HT-29 (cell line): ENCODE data around the gene C1RL. TPM values are rescaled to one million over a fixed set of nuclear protein-coding genes. Genes with fewer than 3 reads are reported as not detected.
A peak's percentile ranks its signal among the peaks of the same experiment; 100 is the strongest.

ENCODE experiments used
- DNase-seq: peaks from one replicate; pipeline ENCODE4 v3.0.0-alpha.2; 2015; ENCODE audit warnings: low spot score
- total RNA-seq: library from RNA; depleted of rRNA; stranded (reverse); fragments of >200 nt; shearing (Covaris generic); gene quantifications from 2 replicates; pipeline ENCODE4 v1.2.3, GENCODE V29; 2014

Gene C1RL
- total RNA-seq, 1 experiment from 2014 or later = 38.9 TPM

DNA sequence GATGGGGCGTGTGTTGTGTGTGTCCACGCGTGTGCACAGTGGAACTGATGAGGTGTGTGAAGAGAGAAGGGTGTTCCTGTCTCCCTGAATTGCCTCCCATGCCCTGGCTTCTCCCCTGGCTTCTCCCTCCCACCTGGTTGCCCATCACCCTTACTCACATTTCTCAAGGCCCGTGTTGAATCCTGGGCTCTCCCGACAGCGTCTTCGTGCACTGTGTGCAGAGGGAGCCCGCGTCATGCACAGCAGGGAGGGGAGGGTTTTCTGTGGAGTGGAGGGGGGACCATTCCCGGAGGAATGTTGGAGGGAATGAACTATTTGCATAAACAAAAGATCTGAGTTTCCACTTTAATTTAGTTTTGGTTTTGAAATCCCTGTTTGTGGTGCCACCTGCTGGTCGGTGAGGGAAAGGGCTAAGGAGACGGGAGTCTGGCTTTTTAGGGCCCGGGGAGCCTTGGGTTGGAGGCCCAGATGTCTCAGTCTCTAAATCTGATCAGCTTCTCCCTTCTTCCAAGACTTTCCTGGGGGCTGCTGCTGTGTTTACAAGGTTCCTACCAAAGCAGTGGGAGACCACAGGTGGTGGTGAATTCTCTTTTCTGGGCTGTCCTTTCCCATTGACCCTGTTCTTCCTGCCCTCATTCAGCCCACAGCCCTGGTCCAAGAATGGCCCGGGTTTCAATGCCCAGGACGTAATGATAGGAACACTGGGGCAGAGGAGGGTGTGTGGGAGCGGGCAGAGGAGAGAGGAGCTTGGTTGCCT, 16.6 kb downstream of the C1RL start, which contains the start of gene C1R:
TSS of gene C1R (minus strand) at position 217 of the 757 bp plus-strand sequence. CDS start at position 160, 57 bp downstream.
- DNase-seq = peak; percentile 58

DNA sequence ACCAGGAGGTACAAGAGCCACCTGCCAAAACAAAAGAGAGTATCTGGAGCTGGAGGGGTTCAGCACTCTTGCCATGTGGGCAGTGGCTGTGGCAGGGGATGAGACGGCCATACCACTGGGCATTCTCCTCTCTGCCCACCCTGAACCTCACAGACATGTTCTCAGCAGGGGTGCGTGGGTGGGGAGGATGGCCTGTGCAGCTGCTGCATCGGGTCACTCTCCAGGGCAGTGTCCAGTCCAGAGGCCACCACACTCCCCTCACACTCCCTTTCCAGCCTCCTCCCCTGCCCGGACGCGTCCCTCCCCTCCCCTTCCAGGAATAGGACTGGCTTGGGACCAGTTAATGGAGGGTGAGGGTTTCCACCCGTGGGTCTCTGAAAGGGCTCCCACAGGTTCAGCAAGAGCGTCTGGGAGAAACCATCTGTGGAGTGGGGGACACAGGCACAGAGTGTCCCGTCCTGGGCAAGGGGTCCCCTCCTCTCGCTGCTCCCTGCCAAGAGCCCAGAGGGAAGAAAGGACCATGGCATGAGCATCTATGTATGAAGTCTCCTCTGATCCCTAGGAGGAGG, 17.3 kb downstream of the C1RL start:
- no peak for DNase-seq

DNA sequence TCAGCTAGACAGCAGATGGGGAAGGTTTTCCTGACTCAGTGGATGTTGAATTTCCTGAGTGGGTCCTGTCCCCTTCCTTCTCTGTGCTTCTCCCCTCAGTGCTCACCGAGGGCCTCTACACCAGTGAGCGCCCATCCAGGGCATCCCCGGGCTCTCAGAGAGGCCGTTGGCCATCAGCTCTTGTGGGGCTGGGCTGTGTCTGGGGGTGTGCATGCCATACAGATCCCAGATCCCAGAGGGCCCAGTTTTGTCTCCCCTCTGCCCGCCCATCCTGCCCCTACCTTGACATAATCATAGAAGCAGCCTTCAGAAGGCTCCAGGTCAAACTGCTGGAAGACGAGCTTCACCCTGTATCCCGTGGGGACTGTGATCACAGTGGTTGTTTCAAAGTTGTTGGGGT, 17.8 kb downstream of the C1RL start:
- no peak for DNase-seq

DNA sequence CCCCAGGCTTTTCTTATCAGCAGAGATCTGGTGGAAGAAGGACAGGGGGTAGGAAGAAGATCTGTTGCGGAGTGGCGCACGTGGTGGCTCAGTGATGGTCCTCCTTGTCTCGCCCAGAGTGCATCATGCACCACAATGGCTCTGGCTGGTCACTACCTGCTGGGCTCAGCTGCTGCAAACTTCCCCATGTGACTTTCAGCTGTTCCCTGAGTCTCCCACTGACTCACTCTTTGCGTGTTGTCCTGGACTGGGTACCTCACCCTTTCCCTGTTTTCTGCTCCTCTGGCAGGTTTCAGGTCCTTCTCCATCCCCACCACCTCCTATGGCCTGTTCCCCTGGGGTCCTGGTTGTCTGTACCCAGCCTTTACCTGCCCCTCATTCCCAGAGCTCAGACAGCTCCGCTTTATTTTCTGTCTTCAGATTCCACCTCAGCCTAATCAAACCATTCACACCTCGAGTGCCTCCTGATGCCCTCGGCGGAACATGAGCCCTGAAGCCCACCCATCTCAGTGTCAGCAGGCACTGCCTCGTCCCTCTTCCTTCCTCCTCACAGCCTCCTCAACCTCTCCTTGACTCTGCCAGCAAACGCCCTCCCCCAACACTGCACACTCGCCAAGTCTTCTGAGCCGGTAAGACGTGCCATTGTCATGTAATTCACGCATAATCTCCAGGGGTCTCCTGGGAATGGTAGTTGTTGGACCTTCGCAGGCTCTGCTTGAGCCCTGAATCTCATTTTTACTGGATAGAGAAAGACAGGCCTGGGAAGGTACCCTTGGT, 18.6 kb downstream of the C1RL start:
- DNase-seq = no peak

DNA sequence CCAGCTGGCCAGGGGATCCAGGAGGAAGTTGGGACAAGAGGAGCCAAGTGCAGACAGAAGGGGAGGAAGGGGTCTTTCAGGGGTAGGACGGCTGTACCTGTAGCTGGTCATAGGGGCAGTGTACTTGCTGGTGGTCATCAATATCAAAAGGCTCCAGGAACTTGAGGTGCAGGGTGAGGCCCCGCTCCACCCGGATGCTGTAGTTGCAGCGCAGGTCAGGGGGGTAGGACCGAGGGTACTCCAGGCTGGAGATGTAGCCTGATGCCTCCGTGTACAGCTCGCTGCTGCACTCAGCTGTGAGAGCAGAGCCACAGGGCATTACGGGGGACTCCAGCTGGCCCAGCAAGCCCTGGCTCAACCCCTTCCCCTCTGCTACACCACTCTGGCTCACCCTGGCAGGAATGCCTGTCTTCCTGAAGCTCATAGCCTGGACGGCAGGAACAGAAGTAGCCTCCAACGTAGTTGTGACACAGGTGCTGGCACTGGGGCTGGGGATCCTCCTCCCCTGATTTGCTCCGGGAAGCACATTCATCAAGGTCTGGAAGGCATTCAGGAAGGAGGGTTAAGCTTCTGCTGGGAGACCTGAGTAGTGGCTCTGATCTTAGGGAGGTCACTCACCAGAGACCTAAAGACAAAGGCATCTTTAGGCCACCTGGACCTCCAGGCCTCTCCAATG, 19.7 kb downstream of the C1RL start:
- DNase-seq = no peak

DNA sequence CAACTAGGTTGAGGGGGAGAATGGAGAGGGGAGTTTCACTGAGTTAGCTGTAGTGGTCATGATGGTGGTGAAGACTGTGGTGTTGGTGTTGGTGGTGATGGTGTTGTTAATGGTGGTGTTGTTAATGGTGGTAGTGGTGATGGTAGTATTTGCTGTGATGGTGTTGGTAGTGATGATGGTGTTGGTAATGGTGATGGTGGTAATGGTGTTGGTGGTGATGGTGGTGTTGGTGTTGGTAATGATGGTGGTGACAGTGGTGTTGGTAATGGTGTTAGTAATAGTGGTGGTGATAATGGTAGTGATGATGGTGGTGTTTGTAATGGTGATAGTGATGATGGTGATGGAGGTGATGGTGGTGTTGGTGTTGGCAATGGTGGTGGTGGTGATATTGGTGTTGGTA, 25.9 kb downstream of the C1RL start:
- DNase-seq = no peak

DNA sequence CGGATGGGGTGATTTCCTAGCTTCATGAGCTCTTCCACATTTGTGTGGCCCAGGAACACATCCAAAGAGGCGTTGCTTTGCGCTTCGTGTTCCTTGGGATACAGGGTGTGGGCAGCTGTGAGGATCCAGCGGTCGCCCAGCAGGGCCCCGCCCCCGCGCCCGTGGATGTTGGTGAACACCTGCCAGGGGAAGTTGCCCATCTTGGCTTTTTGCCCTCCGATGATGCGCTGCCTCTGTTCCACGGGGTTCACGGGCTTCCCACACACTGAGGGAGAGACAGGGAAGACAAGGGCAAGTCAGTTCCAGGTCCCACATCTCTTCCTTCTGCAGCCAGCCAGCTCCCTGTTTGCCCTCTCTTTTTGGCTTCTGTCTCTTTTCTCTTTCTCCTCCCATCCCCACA, 28.0 kb downstream of the C1RL start:
- DNase-seq = no peak

DNA sequence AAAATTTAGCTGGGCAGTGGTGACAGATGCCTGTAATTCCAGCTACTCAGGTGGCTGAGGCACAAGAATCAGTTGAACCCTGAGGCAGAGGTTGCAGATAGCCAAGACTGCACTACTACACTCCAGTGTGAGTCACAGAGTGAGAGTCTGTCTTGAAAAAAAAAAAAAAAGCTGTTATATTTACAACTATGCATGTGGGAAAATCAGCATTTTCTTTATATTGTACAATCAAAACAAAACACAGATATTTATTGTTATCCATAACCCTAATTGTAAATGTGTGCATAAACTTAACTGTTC, 29.2 kb downstream of the C1RL start:
- DNase-seq = no peak

DNA sequence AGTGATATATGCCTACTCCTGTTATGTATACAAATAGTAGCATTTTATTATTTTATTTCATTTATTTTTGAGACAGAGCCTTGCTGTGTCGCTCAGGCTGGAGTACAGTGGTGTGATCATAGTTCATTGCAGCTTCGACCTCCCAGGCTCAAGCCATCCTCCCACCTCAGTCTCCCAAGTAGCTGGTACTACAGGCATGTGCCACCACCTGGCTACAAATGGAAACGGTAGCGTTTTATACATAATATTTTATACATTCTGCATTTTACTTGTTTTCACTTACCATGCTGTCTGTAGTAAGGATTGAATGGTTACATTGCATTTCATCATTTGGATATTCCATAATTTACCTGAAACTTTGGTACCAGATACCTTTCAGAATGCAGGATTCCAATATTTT, 30.9 kb downstream of the C1RL start:
- DNase-seq = no peak

DNA sequence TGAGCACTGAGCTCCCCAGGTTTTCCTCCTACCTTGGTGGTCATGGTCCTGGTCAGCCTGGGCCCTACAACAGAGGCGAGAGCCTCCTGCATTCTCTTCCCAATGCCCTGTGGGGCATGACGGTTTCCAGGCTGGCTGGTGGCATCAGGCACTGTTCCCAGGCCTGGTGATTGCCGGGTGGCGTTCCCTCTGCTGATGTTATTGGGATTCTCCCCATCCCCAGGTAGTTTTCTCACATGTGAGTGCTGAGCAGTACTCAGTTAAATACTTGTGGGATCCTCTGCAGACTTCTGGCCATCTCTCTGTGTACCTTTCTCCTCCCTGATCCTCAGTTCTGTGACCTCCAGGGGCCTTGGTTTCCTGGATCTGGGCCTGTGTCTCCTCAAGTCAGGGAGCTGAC, 32.5 kb downstream of the C1RL start:
- DNase-seq = no peak

DNA sequence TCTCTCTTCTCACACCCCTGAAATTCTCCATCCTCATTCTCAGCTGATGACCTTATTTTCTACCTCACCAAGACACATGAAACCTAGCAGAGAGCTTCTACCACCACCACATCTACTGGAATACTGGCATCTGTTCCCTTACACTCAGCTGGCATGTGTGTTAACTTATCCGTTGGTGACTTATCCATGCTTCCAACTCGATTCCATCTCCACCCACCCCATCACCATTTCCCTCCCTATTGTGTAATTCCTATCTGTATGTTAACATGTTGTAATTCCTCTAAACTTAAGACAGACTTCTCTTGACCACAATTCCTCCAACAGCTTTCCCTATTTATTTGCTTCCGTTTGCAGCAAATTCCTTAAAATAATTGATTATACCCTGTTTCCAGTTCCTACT, 33.1 kb downstream of the C1RL start:
- DNase-seq = no peak

DNA sequence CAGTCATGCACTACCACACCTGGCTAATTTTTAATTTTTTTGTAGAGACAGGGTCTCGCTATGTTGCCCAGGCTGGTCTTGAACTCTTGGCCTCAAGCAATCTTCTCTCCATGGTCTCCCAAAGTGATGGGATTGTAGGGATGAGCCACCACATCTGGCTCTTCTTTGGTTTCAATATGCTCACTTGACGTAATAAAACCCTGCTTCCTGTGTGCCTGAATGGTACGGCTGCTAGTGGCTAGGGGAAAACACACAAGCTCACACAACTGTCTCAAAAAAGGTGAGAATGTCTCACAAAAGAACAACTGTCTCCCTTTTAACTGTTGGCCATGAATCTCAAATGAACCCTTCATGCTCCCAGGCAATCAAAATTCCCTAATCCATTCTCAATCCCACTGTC, 33.5 kb downstream of the C1RL start:
- DNase-seq = no peak

DNA sequence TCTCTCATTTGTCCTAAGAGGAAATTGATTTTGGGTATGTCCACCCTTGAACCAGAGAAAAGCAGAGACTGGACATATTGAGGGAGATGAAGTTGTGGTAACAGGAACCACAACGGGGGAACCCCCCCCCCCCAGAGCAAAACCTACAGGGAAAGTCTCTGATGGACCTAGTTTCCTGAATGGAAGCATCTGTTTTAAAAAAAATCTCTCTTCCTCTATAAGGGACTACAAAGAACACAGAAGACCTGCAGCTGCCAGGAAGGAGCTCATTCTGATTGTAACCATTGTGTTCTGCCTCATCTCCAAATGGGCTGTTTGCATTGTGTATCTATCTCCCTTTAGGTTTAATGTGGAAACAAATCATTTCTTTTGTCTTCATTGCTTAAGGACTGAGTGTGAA, 35.1 kb downstream of the C1RL start:
- DNase-seq = no peak

DNA sequence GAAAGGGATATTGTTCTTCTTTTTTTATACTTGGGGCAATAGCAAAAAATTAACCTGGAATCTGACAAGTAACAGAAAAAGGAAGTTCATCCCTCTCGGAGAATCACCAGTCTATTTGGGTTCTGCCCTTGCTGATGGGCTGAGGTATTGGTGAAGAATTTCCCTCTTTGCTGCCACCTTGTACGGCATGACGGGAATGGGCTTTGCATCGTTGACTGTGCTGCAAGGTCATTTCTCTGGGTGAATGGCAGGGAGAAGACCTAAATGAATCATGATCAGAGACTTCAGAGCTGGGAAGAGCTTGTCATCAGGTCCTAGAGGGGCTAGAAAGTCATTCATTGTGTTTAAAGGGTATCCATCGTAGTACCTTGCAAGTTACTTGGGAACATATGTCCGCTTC, 36.5 kb downstream of the C1RL start:
- no peak for DNase-seq

DNA sequence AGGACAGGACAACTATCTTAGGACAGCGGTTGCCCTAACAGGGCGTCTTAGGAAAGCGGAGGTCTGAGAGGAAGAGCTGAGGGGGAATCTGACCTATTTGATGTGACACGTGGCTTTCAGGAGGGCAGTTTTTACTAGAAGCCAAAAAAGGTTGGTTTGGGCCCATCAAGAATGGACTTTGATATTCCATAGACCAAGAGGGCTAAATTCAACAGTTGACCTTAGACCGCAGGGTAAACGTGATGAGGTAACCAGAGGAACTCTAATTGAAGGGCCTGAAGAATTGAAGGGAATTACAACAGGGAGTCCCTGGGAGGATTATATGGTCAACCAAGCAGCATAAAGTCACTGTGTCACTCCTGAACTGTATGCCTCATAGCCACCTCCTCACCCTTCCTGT, 37.0 kb downstream of the C1RL start:
- no peak for DNase-seq

DNA sequence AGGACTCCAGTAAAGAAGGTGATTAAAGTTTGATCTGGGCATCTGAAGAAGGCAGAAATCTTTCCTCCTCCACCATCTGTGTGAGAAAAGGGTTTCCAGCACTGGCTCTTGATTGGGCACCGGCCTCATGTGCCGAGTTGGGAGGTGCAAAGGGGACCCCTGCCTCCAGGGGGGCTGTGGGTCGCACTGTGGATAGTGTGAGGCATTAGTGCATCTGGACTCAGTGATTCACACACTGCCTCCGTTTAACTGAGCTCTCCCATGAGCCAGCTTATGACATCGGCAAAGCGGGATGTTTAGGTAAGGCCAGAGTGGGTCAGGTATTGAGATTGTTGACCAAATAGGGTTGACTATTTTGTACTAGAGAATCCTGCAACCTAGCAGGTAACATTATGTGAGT, 39.6 kb downstream of the C1RL start:
- DNase-seq = no peak

DNA sequence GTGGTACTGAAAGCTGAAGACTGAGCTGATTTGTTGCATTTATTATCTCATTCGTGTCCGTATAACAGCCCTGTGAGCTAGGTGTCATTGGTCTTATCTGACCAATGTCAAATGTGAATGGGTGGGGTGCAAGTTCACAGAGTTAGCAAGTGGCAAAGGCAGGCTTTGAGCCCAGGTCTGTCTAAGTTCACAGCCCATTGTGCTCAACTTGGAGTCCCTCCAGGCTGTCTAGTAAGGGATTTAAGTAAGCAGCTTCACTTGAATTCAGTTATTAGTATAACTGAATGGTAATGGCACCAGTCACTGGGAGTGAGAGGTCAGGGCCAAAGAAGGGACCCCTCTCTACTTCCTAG, 40.0 kb downstream of the C1RL start:
- no peak for DNase-seq

DNA sequence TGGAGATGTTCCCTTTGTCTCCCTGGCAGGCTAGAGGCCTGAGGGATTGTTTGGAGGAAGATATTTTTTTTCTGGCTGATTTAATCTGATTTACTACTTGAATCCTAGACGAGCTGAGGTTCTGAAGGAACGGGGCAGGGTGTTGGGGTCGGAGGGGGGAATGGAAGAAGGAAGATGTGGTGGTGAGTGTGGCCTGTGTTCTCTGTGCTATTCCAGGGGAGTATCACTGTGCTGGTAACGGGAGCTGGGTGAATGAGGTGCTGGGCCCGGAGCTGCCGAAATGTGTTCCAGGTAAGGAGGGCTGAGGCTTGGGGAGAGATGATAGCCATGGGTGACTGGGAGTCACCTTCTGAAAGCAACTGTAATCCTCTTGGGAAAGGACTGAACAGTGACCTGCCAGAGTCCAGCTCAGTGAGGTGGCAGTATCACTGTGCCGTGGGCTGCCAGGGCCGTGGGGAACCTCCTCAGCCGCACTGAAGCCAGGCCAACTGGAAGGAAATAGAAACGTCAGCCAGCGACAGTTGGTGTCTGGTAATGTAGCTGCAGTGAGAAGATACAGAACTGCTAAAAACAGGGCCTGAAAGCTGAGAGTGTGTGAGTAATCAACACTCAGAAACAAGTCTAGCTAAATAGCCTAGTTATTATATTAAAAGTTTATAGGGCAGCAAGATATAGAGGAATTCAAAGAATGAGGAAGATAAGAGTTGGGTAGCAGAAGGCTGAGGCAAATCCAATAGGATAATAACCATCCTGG, 40.6 kb downstream of the C1RL start:
- DNase-seq = no peak

DNA sequence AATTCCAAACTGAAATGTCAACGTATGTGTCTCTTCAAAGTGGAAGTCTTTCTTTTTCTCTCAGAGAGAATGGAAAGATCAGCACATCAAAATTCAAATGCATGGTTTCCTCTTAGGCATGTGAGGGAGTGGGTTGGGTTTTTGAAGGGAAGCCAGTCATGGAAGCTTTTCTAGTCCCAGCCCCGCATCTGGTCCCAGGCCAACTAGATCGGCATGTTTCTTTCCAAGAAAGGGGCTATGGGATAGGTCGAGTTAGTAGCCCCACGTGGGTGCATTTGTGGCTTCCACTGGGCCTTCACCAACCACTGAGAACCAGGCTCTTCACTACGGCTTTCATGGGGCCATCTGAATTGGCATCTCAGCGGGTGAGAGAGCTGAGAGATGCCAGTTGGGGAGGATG, 41.9 kb downstream of the C1RL start:
- no peak for DNase-seq

DNA sequence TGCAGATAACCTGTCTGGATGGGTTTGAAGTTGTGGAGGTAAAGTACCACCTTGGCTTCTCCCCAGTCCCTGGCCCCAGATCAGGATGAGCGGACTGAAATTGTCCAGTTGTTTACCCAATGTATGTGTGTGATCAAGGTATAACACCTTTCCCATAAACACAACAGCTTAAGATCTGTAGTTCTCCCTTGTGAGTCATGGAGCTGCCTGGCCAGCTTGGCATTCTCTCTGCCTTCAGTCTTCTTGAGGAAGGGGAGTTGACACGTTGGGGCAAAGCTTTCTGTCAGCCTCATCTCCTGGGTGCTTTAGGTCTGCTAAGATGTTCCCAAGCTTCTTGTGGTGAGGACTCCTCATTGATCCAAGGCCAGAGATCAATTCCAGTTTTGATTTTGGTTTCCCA, 42.4 kb downstream of the C1RL start:
- no peak for DNase-seq

DNA sequence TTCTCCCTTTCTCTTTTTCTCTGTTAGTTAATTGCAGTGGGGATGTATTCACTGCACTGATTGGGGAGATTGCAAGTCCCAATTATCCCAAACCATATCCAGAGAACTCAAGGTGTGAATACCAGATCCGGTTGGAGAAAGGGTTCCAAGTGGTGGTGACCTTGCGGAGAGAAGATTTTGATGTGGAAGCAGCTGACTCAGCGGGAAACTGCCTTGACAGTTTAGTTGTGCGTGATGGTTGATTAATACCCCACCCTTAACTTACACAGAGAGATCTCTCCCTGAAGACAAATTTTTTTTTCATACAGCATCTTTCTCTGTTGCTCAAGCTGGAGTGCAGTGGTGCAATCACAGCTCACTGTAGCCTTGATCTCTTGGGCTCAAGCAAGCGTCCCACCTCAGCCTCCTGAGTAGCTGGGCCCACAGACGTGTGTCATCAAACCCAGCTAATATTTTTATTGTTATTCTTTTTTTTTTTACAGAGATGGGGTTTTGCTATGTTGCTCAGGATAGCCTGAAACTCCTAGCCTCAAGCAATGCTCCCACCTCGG, 43.9 kb downstream of the C1RL start:
- no peak for DNase-seq

DNA sequence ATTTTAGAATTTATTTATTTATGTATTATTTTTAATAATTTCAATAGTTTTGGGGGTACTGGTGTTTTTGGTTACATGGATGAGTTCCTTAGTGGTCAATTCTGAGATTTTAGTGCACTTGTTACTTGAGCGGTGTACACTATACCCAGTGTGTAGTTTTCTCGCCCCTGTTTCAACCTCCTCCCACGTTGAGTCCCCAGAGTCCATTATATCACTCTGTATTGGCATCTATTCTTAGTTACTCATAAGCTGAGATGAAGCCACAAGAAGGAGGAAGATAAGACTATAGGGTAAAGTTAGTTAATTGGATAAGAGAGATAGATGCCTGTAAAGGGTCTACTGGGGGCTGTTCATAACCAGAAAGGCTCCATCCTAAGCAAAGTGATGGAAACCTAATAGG, 44.5 kb downstream of the C1RL start:
- DNase-seq = no peak
